Ectodermal cell (in vitro differentiated cells): ENCODE measurements around the gene ANTXR1.
"Not testable (repeated sequence)": the region's sequence is repeated elsewhere in the genome, so short reads cannot be mapped to it uniquely, and the experiment has no call there.

Experiments used
- H3K27ac ChIP-seq: 2 replicates; pipeline ENCODE4 v1.7.0; 2013; ENCODE audit warnings: mild to moderate bottlenecking, low read depth, low read length; ENCODE audit not compliant: insufficient read depth, poor library complexity, severe bottlenecking
- H3K27me3 ChIP-seq: 2 replicates; pipeline ENCODE4 v1.7.0; 2013; ENCODE audit warnings: mild to moderate bottlenecking, low read length; ENCODE audit not compliant: insufficient read depth, control insufficient read depth, poor library complexity, severe bottlenecking
- H3K36me3 ChIP-seq: one replicate; pipeline ENCODE4 v1.7.0; 2013; ENCODE audit warnings: low read length; ENCODE audit not compliant: control insufficient read depth, insufficient read depth
- H3K4me1 ChIP-seq: one replicate; pipeline ENCODE4 v1.7.0; 2013; ENCODE audit warnings: low read length; ENCODE audit not compliant: control insufficient read depth, insufficient read depth
- H3K4me3 ChIP-seq: 2 replicates; pipeline ENCODE4 v1.7.0; 2013; ENCODE audit warnings: low read depth, low read length, control low read depth; ENCODE audit not compliant: insufficient read depth
- H3K9me3 ChIP-seq: 2 replicates; pipeline ENCODE4 v1.7.0; 2013; ENCODE audit warnings: mild to moderate bottlenecking, low read length, moderate library complexity; ENCODE audit not compliant: control insufficient read depth
- WGBS, 2 experiments: methylation state at CpG; one replicate each; pipeline ENCODE4 v1.1.7; 2013; ENCODE audit warnings: missing lambda C conversion rate in 2 of 2; 5-methylcytosine and 5-hydroxymethylcytosine counted together

ANTXR1 gene

GRCh38 chr2:69223759-69224511 lies 211.0 kb downstream of the ANTXR1 start:
- Histone ChIP-seq H3K27ac (no peak overlapping the region), H3K4me1 (peaks cover 4% of the 10 kb centered on the region), H3K36me3 (no peaks in the 10 kb centered on the region), H3K9me3 (no peaks in the 10 kb centered on the region), H3K4me3 (no peak overlapping the region), H3K27me3 (no peaks in the 10 kb centered on the region)
- WGBS, 2 experiments, result 90 to 96% methylated on average over 6 of the region's 6 CpGs

- H3K36me3 ChIP-seq, result no peaks in the 10 kb centered on the region
- H3K27me3 ChIP-seq, result no peaks in the 10 kb centered on the region
- H3K4me1 ChIP-seq, result peaks cover 4% of the 10 kb centered on the region
- no peak overlapping the region for H3K4me3 ChIP-seq
- WGBS, 2 experiments, result 81 to 86% methylated on average over 3 of the region's 3 CpGs
- H3K9me3 ChIP-seq, result no peaks in the 10 kb centered on the region
- no peak overlapping the region for H3K27ac ChIP-seq
Measured at GRCh38 chr2:69224512-69224837, 211.5 kb downstream of the ANTXR1 start.

GRCh38 chr2:69225933-69226332 lies 213.0 kb downstream of the ANTXR1 start:
- no peaks in the 10 kb centered on the region for H3K9me3 ChIP-seq
- WGBS, 2 experiments, result 98 to 99% methylated on average over 2 of the region's 2 CpGs
- H3K36me3 ChIP-seq, result no peaks in the 10 kb centered on the region
- H3K27me3 ChIP-seq, result no peaks in the 10 kb centered on the region
- H3K4me3 ChIP-seq, result no peak overlapping the region
- no peak overlapping the region for H3K27ac ChIP-seq
- H3K4me1 ChIP-seq, result peaks cover 4% of the 10 kb centered on the region

GRCh38 chr2:69226903-69227302 lies 213.9 kb downstream of the ANTXR1 start:
- peaks cover 4% of the 10 kb centered on the region for H3K4me1 ChIP-seq
- no peaks in the 10 kb centered on the region for H3K9me3 ChIP-seq
- 93% methylated on average over 3 of the region's 3 CpGs for WGBS, 2 experiments
- H3K27ac ChIP-seq, result no peak overlapping the region
- H3K27me3 ChIP-seq, result no peaks in the 10 kb centered on the region
- H3K36me3 ChIP-seq, result no peaks in the 10 kb centered on the region
- H3K4me3 ChIP-seq, result no peak overlapping the region

GRCh38 chr2:69227716-69228115 lies 214.7 kb downstream of the ANTXR1 start:
- H3K27me3 ChIP-seq, result no peaks in the 10 kb centered on the region
- H3K4me3 ChIP-seq, result no peak overlapping the region
- peaks cover 4% of the 10 kb centered on the region for H3K4me1 ChIP-seq
- no peaks in the 10 kb centered on the region for H3K9me3 ChIP-seq
- H3K36me3 ChIP-seq, result no peaks in the 10 kb centered on the region
- H3K27ac ChIP-seq, result no peak overlapping the region

GRCh38 chr2:69230946-69231345 lies 218.0 kb downstream of the ANTXR1 start:
- H3K27me3 ChIP-seq, H3K36me3 ChIP-seq, H3K4me3 ChIP-seq, H3K9me3 ChIP-seq, H3K27ac ChIP-seq, H3K4me1 ChIP-seq: not testable (repeated sequence)
- no CpG with 5 or more reads among the region's 1 CpG for WGBS, 2 experiments

GRCh38 chr2:69231612-69232277 lies 218.8 kb downstream of the ANTXR1 start:
- no peaks in the 10 kb centered on the region for H3K27me3 ChIP-seq
- H3K27ac ChIP-seq, result no peak overlapping the region
- H3K36me3 ChIP-seq, result no peaks in the 10 kb centered on the region
- 91 to 96% methylated on average over 4 of the region's 6 CpGs for WGBS, 2 experiments
- H3K4me1 ChIP-seq, result no peaks in the 10 kb centered on the region
- H3K9me3 ChIP-seq, result no peaks in the 10 kb centered on the region
- no peak overlapping the region for H3K4me3 ChIP-seq

GRCh38 chr2:69235835-69236234 lies 222.9 kb downstream of the ANTXR1 start:
- 89 to 91% methylated on average over 4 of the region's 4 CpGs for WGBS, 2 experiments
- H3K4me1 ChIP-seq, H3K27me3 ChIP-seq, H3K27ac ChIP-seq, H3K9me3 ChIP-seq, H3K36me3 ChIP-seq, H3K4me3 ChIP-seq: not testable (repeated sequence)

GRCh38 chr2:69237070-69237670 lies 224.2 kb downstream of the ANTXR1 start:
- Histone ChIP-seq H3K4me1 (no peaks in the 10 kb centered on the region), H3K27ac (no peak overlapping the region), H3K4me3 (no peak overlapping the region), H3K27me3 (no peaks in the 10 kb centered on the region), H3K9me3 (no peaks in the 10 kb centered on the region), H3K36me3 (no peaks in the 10 kb centered on the region)
- 91 to 94% methylated on average over 6 of the region's 6 CpGs for WGBS, 2 experiments

- H3K4me1 ChIP-seq, result no peaks in the 10 kb centered on the region
- H3K9me3 ChIP-seq, result no peaks in the 10 kb centered on the region
- no peak overlapping the region for H3K4me3 ChIP-seq
- 94 to 95% methylated on average over 6 of the region's 6 CpGs for WGBS, 2 experiments
- H3K27ac ChIP-seq, result no peak overlapping the region
- no peaks in the 10 kb centered on the region for H3K27me3 ChIP-seq
- no peaks in the 10 kb centered on the region for H3K36me3 ChIP-seq
Measured at GRCh38 chr2:69238449-69239031, 225.6 kb downstream of the ANTXR1 start.
